ENCODE measurements around the gene PCSK6. TPM values are rescaled to one million over a fixed set of nuclear protein-coding genes. Genes with fewer than 3 reads are reported as not detected.

PCSK6 gene
- total RNA-seq, 2 experiments from 2014 or later: 0.57 TPM; not detected in 1

GRCh38 chr15:101531170-101531569, 41.7 kb upstream of the PCSK6 start:
- ChIA-PET CTCF (ENCODE audit: unreplicated experiment) (no interaction called here), POLR2A (no interaction called here)
- no peak overlapping the region for H3K4me2 ChIP-seq (ENCODE audit: low read length)

GRCh38 chr15:101530224-101530958, 40.9 kb upstream of the PCSK6 start:
- H2AFZ ChIP-seq (ENCODE audit: low read length): no peak overlapping the region
- H3K79me2 ChIP-seq (ENCODE audit: insufficient read depth, low read depth, low read length): no peaks in the 10 kb centered on the region
- no peaks in the 10 kb centered on the region for H3K36me3 ChIP-seq (ENCODE audit: insufficient read depth, low read length)
- no peaks in the 10 kb centered on the region for H4K20me1 ChIP-seq (ENCODE audit: insufficient read depth, low read length)
- H3K4me2 ChIP-seq (ENCODE audit: low read length): no peak overlapping the region
- POLR2A ChIA-PET: no interaction called here
- no peaks in the 10 kb centered on the region for H3K4me1 ChIP-seq (ENCODE audit: insufficient read depth, low read length, poor library complexity, severe bottlenecking)
- no peak overlapping the region for H3K4me3 ChIP-seq (ENCODE audit: low read depth, low read length, poor library complexity, severe bottlenecking)
- TF ChIP-seq EZH2phosphoT487 (IDR thresholded peaks at IDR 0.05; ENCODE audit: borderline replicate concordance, low read depth, low read length) (no peak), CTCF (conservative IDR thresholded peaks at IDR 0.05; ENCODE audit: low read length) (no peak)
- no peaks in the 10 kb centered on the region for H3K9me2 ChIP-seq (ENCODE audit: insufficient read depth, low read length)
- BruUV-seq (replicated peaks): no TSS peak
- CTCF ChIA-PET (ENCODE audit: unreplicated experiment): no interaction called here
- no peaks in the 10 kb centered on the region for H3K9me3 ChIP-seq (ENCODE audit: low read length)
- no peak for DNase-seq (ENCODE audit: low spot score)
- no peak overlapping the region for H3K27ac ChIP-seq (ENCODE audit: low read depth, low read length, poor library complexity, severe bottlenecking)
- intact Hi-C loops (cut with micrococcal nuclease; ENCODE audit: unreplicated experiment): no loop called here

More at GRCh38 chr15:101531170-101531569, 41.7 kb upstream of the PCSK6 start:
- intact Hi-C loops (cut with micrococcal nuclease; ENCODE audit: unreplicated experiment): no loop called here
- Histone ChIP-seq H4K20me1 (ENCODE audit: insufficient read depth, low read length) (no peaks in the 10 kb centered on the region), H3K79me2 (ENCODE audit: insufficient read depth, low read depth, low read length) (no peaks in the 10 kb centered on the region), H3K36me3 (ENCODE audit: insufficient read depth, low read length) (no peaks in the 10 kb centered on the region), H3K4me1 (ENCODE audit: insufficient read depth, low read length, poor library complexity, severe bottlenecking) (no peaks in the 10 kb centered on the region), H3K27ac (ENCODE audit: low read depth, low read length, poor library complexity, severe bottlenecking) (no peak overlapping the region), H3K9me2 (ENCODE audit: insufficient read depth, low read length) (no peaks in the 10 kb centered on the region), H2AFZ (ENCODE audit: low read length) (no peak overlapping the region), H3K4me3 (ENCODE audit: low read depth, low read length, poor library complexity, severe bottlenecking) (no peak overlapping the region), H3K9me3 (ENCODE audit: low read length) (no peaks in the 10 kb centered on the region)
- no TSS peak for BruUV-seq (replicated peaks)
- no peak for TF ChIP-seq EZH2phosphoT487 (IDR thresholded peaks at IDR 0.05; ENCODE audit: borderline replicate concordance, low read depth, low read length)
- no peak for DNase-seq (ENCODE audit: low spot score)

GRCh38 chr15:101528917-101529299, 39.4 kb upstream of the PCSK6 start:
- H3K4me3 ChIP-seq (ENCODE audit: low read depth, low read length, poor library complexity, severe bottlenecking): no peak overlapping the region
- DNase-seq (ENCODE audit: low spot score): no peak
- H3K4me2 ChIP-seq (ENCODE audit: low read length): no peak overlapping the region
- ChIA-PET CTCF (ENCODE audit: unreplicated experiment) (no interaction called here), POLR2A (interaction anchor here (0.9 kb wide), 1 partner anchor 19 kb away, joined by 3 read pairs; no protein-coding TSS in a partner anchor)
- H3K9me3 ChIP-seq (ENCODE audit: low read length): no peaks in the 10 kb centered on the region
- H3K36me3 ChIP-seq (ENCODE audit: insufficient read depth, low read length): no peaks in the 10 kb centered on the region
- no peaks in the 10 kb centered on the region for H3K79me2 ChIP-seq (ENCODE audit: insufficient read depth, low read depth, low read length)
- H3K27ac ChIP-seq (ENCODE audit: low read depth, low read length, poor library complexity, severe bottlenecking): no peak overlapping the region
- no TSS peak for BruUV-seq (replicated peaks)
- no peaks in the 10 kb centered on the region for H3K4me1 ChIP-seq (ENCODE audit: insufficient read depth, low read length, poor library complexity, severe bottlenecking)
- no peaks in the 10 kb centered on the region for H4K20me1 ChIP-seq (ENCODE audit: insufficient read depth, low read length)
- no peaks in the 10 kb centered on the region for H3K9me2 ChIP-seq (ENCODE audit: insufficient read depth, low read length)
- TF ChIP-seq CTCF (conservative IDR thresholded peaks at IDR 0.05; ENCODE audit: low read length): no peak
- no peak for TF ChIP-seq EZH2phosphoT487 (IDR thresholded peaks at IDR 0.05; ENCODE audit: borderline replicate concordance, low read depth, low read length)
- H2AFZ ChIP-seq (ENCODE audit: low read length): no peak overlapping the region
- intact Hi-C loops (cut with micrococcal nuclease; ENCODE audit: unreplicated experiment): no loop called here
